Measurements from ENCODE around the gene SHROOM4.

SHROOM4 gene

DNA sequence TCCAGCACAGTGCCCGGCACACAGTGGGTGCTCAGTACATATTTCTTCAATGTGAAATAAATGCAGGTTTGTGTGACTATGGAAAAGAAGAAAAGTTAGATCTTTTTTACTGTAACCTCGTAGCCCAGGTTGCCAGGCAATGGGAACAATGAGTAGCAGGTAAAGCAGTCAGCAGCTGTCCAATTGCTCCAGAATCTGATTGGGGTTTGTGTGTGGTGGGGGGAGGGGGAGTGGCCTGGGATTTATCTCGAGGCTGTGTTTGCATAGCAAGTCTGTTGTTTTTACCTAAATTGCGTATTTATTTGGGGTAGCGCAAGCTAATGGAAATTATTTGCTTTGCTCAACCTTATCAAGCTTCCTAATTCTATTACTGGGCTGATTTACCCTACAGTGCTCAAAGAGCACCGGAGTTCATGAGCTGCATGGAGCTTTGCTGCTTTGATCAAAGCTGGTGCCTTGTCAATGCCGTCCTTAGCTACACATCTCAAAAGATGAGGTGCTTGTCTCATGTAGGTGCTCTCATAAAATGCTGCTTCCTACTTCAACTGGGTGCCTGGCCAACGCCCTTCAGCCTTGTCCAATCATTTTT, 198.3 kb downstream of the SHROOM4 start:
- no peak for DNase-seq (ENCODE audit: low spot score)

DNA sequence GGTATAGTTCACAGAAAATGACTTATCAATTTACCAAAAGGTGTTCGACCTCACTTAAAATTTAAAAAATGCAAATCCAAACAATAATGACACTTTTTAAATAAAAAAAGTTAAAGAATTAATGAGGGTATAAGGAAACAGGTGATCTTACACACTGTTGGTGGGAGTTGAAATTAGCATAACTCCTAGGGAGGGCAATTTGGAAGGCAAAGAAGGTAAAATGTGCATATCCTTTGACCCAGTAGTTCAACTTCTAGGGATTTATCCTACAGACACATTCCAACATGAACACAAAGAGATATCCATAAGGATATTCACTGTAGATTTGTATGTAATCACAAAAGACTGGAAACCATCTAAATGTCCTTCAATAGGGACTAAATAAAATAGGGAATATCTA, 199.5 kb downstream of the SHROOM4 start:
- no peak for DNase-seq (ENCODE audit: low spot score)

DNA sequence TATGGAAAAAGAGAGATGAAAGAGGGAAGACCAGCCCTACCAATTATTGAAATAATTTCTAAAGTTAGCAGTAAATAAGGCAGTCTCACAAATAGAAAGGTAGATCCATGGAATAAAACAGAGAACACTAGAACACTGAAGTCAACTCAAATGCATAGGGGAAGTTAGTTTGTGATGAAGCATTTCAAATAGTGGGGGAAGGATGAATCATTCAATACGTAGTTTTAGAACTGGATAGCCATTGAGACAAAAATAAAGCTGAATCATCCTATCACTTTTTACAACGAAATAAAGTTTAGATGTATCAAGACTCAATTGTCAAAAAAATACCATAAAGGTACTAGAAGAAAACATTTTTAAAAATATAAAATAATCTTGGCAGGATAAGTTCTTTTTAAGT, 200.1 kb downstream of the SHROOM4 start:
- DNase-seq (ENCODE audit: low spot score), result no peak

DNA sequence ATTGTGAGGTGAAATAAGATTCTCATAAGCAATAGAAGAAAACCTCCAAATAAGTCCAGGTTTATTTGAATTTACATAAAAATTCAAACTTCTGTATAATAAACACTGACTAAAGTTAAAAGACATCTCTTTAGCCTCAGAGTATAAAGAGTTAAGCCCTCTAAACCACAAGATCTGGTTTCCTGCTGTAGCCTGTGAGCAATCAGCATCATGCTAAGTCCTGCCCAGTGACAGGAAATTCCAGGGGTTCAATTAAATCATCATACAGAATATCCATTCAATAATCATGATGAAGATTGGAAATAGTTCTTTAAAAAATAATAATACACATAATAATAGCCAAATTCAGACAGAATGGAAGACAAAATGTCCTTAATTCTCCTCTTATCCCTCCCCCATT, 204.2 kb downstream of the SHROOM4 start:
- DNase-seq (ENCODE audit: low spot score), result no peak

DNA sequence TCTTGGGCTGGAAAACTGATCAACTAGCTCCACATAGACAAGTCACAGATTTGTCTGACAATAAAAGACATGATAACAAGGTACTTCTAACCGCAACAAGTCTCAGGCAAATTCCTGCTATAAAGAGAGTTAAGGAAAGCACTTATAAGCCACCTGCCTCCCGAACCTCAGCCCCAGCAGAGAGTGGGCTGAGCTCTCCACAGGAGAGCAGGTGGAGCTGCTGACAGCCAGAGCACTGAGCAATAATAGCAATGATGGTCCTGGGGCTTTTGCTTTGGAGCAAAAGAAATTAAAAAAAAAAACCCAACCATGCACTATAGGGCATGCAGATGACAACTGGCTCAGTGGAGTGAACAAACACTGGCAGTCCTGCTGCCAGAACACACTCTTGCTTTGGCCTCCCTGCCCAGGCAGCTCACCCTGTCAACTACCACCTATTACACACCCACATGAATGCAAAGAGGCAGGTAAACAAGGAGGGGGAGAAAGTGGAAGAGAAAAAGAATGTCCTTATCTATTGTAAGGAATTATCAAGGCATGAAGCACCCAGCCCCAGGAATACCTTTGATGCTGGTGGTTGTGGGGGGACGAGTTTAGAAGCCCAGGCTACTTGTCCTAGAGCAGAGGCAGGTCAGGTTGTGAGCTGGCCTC, 207.6 kb downstream of the SHROOM4 start:
- DNase-seq (ENCODE audit: low spot score), result no peak

DNA sequence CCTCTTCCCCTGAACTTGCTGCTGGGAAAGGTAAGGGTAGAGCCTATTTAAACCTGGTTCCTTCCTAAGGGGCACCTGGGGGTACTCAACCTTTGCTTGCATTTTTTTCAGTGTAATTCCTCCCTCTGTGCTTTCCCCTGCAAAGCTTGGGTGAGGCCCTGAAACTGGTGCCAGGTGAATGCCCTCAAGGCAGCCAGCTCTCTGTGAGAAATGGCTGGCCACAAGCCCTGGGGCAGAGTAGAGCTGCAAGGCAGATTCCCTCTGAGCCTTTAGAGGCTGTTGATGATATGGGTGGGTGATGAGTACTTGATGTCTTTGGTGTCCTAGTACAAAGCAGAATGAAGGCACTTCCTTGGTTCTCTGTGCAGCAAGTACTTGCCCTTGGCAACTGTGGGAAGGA, 217.9 kb downstream of the SHROOM4 start:
- DNase-seq (ENCODE audit: low spot score), result no peak

DNA sequence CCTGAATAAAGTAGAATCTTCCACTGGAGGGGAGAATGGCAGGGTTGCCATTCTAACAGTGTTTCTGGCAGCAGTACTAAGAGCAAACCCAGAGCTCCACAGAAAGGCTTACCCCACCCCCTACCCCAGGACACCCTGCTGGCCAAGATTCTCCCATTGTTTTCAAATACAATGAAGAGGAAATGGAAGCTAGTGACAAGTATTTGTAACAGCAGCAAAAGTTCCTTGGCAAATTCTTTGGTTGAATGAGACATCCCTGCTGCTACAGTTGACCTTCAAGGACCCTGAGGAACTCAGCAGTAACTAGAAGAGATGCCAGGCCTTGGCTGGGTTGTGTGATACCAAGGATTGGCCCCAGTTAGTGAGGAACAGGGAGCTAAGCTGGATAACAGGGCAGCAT, 219.2 kb downstream of the SHROOM4 start:
- DNase-seq (ENCODE audit: low spot score), result no peak

DNA sequence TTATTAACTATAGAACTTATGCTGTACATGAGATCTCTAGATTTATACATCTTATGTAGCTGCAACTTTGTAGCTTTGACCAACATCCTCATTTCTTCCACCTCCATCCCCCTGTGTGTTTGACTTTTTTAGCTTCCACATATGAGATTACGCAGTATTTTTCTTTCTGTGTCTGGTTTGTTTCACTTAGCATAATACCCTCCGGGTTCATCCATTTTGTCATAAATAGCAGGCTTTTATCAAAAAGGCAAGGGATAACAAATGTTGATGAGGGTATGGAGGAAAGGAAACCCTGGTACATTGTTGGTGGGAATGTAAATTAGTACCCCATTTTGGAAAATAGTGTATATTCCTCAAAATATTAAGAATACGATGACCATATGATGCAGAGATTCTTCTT, 227.0 kb downstream of the SHROOM4 start:
- no peak for DNase-seq (ENCODE audit: low spot score)

DNA sequence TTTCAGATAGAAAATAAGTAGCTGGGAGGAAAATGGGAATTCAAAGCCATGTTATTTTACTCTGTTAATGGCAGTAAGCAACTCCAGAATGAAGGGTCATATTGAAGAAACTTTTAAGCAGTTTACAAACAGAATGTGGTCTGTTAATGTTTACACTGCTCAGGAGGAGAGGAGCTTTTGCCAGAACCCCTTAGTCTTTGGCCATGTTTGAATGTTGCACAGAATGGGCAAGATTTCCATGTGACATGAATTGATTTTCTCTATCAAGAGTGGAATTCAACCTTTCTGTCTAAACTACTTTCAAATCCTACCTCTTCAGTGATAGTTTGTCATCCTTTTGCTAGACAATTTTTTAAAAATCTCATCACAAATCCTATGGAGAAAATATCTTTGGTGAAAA, 227.6 kb downstream of the SHROOM4 start:
- no peak for DNase-seq (ENCODE audit: low spot score)

DNA sequence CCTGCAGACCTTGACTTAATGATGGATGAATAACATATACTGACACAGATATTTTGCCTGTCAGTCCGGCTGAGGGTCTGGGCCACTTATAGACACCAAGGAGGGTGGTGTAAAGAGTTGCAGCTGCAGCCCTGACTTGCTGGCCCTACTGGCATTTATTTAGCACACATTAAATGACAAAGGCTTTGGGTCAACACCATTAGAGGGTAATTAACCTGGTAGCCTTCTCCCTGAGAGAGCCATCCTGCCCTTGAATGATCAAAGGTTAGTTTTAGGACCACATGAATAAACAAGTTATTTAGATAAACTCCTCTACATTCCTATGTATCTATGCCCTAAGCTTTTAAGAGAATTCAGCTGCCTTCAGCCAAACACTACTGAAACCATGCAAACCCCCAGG, 232.6 kb downstream of the SHROOM4 start:
- DNase-seq (ENCODE audit: low spot score), result no peak

DNA sequence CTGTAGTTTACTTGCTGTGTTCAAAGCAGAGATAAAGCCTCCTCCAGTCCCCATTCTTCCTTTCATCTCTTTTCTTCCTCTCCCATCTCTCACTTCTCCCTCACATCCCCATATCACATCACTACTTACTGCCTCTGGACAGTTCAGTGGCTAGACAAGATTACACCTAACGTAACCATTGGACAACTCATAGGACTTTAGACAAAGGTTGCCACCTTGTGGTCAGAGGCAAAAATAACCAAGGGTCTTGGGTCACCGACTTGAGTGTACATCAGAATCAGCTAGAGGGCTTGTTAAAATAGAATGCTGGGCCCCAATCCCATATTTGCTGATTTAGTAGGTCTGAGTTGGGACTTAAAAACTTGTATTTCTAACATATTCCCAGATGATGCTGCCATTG, 234.0 kb downstream of the SHROOM4 start:
- DNase-seq (ENCODE audit: low spot score), result no peak

DNA sequence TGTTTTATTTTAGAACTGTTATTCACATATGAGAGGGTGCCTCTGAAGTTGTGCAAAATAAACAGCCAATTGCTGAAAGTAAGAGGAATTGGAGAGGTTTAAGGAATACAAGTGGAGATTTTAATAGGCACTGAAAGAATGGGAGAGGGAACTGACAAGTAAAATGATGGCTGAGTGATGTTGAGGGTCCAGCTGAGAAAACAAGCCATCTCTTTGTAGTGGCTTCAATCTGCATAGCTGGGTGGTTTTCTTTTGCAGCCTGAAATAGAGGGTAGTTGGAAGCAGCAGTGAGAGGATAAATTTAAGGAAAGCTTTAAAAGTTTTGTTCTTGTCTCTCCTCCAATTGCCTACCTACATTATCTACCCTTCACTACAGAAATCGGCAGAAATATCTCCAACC, 236.7 kb downstream of the SHROOM4 start:
- no peak for DNase-seq (ENCODE audit: low spot score)

DNA sequence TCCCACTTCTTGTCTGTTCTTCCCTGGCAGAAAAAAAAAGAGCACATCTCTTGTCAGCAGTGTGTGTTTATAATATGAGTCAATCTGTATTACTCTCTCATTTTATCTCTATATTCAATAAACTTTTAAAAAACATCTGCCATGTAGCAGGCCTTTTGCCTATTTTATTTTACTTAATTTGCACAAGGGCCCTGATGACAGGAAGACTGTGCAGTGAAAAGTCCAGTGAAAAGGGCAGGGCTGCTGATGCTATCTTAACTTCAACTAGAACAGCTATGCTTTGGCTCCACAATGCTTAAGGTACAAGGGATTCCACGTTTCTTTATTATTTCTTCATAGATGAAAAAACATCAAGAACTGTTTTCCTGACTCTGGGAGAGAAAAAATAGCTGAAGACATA, 246.4 kb downstream of the SHROOM4 start:
- DNase-seq (ENCODE audit: low spot score), result no peak

DNA sequence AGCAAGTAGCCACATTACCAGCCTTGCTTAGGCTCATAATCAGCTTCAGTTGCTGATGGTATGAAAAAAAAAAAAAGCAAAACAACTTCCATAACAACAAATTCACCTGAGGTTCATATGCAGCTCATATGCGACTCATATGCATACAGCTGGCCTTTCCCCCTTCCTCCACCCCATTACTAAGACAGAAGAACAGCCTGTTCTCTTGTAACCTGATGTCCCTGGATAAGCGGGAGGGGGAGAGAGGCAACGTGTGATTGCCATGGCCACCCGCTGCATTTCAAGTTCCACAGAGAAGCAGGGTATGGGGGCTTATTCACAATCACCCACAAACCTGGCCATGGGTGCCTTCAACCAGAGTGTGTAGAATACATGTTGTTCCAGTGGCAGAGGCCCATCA, 248.3 kb downstream of the SHROOM4 start:
- DNase-seq (ENCODE audit: low spot score), result no peak
